22Rv1 (cell line): ENCODE measurements around the gene FOXO3B.
"Not testable (repeated sequence)": the region's sequence is repeated elsewhere in the genome, so short reads cannot be mapped to it uniquely, and the experiment has no call there.

ENCODE experiments used
- ZFX ChIP-seq: fragments of 450-650 bp; IDR thresholded peaks from 2 replicates; pipeline ENCODE4 v1.6.1; 2017; ENCODE audit warnings: antibody characterized with exemption, borderline replicate concordance
- TF ChIP-seq, protein P1 (sequence below): fragments of 450-650 bp; IDR thresholded peaks from 2 replicates; pipeline ENCODE4 v1.5.1; 2017; ENCODE audit warnings: mild to moderate bottlenecking

GRCh38 chr17:18650094-18650493 is 32.0 kb downstream of the FOXO3B start:
- TF ChIP-seq, protein P1, sequence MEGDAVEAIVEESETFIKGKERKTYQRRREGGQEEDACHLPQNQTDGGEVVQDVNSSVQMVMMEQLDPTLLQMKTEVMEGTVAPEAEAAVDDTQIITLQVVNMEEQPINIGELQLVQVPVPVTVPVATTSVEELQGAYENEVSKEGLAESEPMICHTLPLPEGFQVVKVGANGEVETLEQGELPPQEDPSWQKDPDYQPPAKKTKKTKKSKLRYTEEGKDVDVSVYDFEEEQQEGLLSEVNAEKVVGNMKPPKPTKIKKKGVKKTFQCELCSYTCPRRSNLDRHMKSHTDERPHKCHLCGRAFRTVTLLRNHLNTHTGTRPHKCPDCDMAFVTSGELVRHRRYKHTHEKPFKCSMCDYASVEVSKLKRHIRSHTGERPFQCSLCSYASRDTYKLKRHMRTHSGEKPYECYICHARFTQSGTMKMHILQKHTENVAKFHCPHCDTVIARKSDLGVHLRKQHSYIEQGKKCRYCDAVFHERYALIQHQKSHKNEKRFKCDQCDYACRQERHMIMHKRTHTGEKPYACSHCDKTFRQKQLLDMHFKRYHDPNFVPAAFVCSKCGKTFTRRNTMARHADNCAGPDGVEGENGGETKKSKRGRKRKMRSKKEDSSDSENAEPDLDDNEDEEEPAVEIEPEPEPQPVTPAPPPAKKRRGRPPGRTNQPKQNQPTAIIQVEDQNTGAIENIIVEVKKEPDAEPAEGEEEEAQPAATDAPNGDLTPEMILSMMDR = not testable (repeated sequence)
- TF ChIP-seq ZFX = not testable (repeated sequence)
